KOPT-K1 (cell line): ENCODE data around the gene ARPP21.

Source experiments
- H3K27ac ChIP-seq: fragments of 200-600 bp; sonication (generic); 2 replicates; pipeline ENCODE4 v1.5.1; 2016; ENCODE audit warnings: antibody characterized with exemption, mild to moderate bottlenecking, low read depth, low read length; ENCODE audit not compliant: poor library complexity, severe bottlenecking
- H3K36me3 ChIP-seq: fragments of 200-600 bp; sonication (generic); 2 replicates; pipeline ENCODE4 v1.5.1; 2017; ENCODE audit warnings: antibody characterized with exemption, mild to moderate bottlenecking, low read length, moderate library complexity; ENCODE audit not compliant: insufficient read depth
- H3K9me3 ChIP-seq: fragments of 200-600 bp; sonication (generic); 2 replicates; pipeline ENCODE4 v1.5.1; 2017; ENCODE audit warnings: antibody characterized with exemption, low read length, mild to moderate bottlenecking; ENCODE audit not compliant: insufficient read depth, poor library complexity, severe bottlenecking

Gene ARPP21

GRCh38 chr3:35677797-35678196, 38.5 kb downstream of the ARPP21 start:
- H3K36me3 ChIP-seq = peaks cover 16% of the 10 kb centered on the region
- H3K27ac ChIP-seq = peak overlapping the region; percentile 65

DNA sequence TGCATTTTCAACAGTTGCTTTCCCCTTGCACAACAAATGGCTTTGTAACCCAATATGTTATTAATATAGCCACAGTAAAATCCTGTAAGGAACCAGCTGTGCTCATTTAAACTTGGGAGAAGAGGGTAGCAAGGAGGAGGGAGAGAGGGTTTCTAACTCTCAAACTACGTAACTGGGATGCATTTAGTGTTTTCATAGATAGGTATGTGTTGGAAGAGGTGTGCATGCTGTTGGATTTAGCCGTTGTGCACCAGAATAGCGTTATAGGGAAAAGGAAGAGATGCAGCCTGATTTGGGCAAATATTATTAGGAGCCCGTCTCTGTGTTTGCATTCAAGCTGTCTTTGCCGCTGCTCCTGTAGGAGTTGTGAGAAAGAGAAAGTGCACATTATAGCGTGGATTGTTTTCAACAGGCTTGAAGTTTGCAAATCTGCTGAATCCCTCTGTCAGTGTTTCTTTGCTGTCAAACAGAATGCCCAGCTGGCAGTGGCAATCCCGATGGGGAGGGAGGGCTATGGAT, 39.4 kb downstream of the ARPP21 start:
- Histone ChIP-seq H3K27ac (peak overlapping the region; percentile 65), H3K36me3 (peaks cover 24% of the 10 kb centered on the region), H3K9me3 (no peaks in the 10 kb centered on the region)

More at GRCh38 chr3:35677797-35678196, 38.5 kb downstream of the ARPP21 start:
- H3K9me3 ChIP-seq = no peaks in the 10 kb centered on the region

GRCh38 chr3:35679409-35680080, 40.2 kb downstream of the ARPP21 start:
- Histone ChIP-seq H3K36me3 (peaks cover 32% of the 10 kb centered on the region), H3K27ac (peak overlapping the region; percentile 65), H3K9me3 (no peaks in the 10 kb centered on the region)

DNA sequence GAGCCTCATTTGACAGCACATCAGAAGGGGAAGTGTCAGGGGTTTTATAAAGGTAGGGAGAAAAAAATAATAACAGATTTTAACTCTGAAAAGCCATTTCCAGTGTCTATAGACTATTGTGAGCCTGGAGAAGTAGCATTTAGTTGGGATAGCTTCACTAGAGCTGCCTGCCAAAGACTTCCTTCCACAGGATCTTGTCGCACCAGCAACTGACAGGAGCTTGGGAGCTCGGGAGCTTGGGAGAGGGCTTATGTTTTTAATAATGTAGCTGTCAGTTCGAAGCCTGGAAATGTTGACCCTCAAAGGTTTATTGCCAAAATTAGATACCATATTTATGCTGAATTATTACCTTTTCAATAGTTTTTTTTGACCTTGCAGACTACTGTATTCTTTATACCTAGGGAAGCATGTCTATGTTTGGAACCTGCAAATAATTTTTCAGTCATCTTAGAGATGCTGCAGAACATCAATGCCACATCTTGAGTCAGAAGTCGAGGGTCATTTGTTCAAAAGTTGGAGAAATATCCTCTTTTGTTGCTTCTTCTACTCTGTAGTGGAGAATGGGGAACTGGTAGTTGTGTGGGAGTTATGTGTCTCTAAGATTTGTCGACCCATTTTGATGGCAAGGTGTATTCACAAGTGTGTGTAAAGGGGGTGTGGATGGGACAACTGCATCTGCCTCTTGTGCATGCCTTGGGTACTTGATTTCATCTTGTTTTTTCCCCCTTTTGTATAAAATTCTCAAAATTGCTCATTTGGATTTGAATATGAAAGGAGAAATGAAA, 41.7 kb downstream of the ARPP21 start:
- Histone ChIP-seq H3K36me3 (peaks cover 41% of the 10 kb centered on the region), H3K9me3 (no peaks in the 10 kb centered on the region), H3K27ac (peak overlapping the region; percentile 65)

GRCh38 chr3:35685153-35685552, 45.8 kb downstream of the ARPP21 start:
- H3K9me3 ChIP-seq = no peaks in the 10 kb centered on the region
- peaks cover 66% of the 10 kb centered on the region for H3K36me3 ChIP-seq
- H3K27ac ChIP-seq = no peak overlapping the region

GRCh38 chr3:35688826-35689225, 49.5 kb downstream of the ARPP21 start:
- Histone ChIP-seq H3K36me3 (peaks cover 75% of the 10 kb centered on the region), H3K9me3 (no peaks in the 10 kb centered on the region), H3K27ac (no peak overlapping the region)

DNA sequence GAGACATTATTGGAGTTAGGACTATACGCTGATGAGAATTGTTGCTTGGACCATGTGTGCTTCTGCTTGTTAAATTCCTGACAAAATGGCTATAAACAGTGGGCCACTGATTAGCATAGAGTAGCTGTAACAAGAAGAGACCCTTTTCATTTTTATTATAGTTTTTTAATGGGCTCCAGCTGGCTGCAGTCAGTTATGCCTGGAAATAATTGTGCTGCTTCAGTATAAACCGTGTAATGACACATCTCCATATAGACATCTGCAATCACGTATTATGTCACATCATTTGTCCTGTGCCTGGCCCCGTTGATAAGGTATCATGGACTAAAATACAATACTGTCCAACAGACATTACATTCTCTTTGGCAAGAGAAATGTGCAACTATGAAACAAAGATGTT, 50.9 kb downstream of the ARPP21 start:
- Histone ChIP-seq H3K27ac (no peak overlapping the region), H3K36me3 (peaks cover 68% of the 10 kb centered on the region), H3K9me3 (no peaks in the 10 kb centered on the region)

- Histone ChIP-seq H3K9me3 (no peaks in the 10 kb centered on the region), H3K27ac (no peak overlapping the region), H3K36me3 (peaks cover 53% of the 10 kb centered on the region)
Observed at GRCh38 chr3:35705904-35706303, 66.6 kb downstream of the ARPP21 start.

- H3K27ac ChIP-seq = no peak overlapping the region
- H3K36me3 ChIP-seq = peaks cover 52% of the 10 kb centered on the region
- no peaks in the 10 kb centered on the region for H3K9me3 ChIP-seq
Observed at GRCh38 chr3:35707904-35708303, 68.6 kb downstream of the ARPP21 start.

GRCh38 chr3:35708394-35709271, 69.3 kb downstream of the ARPP21 start:
- Histone ChIP-seq H3K9me3 (no peaks in the 10 kb centered on the region), H3K27ac (no peak overlapping the region), H3K36me3 (peaks cover 57% of the 10 kb centered on the region)

GRCh38 chr3:35709691-35710090, 70.4 kb downstream of the ARPP21 start:
- no peak overlapping the region for H3K27ac ChIP-seq
- no peaks in the 10 kb centered on the region for H3K9me3 ChIP-seq
- H3K36me3 ChIP-seq = peaks cover 61% of the 10 kb centered on the region

DNA sequence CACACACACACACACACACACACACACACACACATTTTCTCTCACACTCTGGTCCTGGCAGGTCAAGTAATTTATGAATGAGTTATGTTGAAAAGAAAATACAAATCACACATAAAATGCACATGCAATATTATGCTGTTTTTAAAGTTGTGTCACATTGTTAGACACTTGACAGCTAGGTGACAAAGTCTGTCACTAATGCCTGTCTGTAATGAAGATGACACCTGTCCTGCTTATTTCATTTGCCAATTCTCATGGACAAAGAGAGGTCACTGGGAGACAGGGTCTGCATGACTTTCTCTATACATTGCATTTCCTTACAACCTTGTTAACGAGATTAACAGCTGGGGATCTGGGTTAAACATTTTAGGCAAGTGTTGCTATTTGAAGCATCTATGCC, 71.2 kb downstream of the ARPP21 start:
- Histone ChIP-seq H3K27ac (no peak overlapping the region), H3K9me3 (no peaks in the 10 kb centered on the region), H3K36me3 (peaks cover 70% of the 10 kb centered on the region)

- peaks cover 40% of the 10 kb centered on the region for H3K36me3 ChIP-seq
Observed at GRCh38 chr3:35718921-35719320, 79.6 kb downstream of the ARPP21 start.

GRCh38 chr3:35721628-35722027, 82.3 kb downstream of the ARPP21 start:
- H3K27ac ChIP-seq = no peak overlapping the region
- peaks cover 17% of the 10 kb centered on the region for H3K36me3 ChIP-seq
- no peaks in the 10 kb centered on the region for H3K9me3 ChIP-seq

More at GRCh38 chr3:35718921-35719320, 79.6 kb downstream of the ARPP21 start:
- Histone ChIP-seq H3K27ac (no peak overlapping the region), H3K9me3 (no peaks in the 10 kb centered on the region)

DNA sequence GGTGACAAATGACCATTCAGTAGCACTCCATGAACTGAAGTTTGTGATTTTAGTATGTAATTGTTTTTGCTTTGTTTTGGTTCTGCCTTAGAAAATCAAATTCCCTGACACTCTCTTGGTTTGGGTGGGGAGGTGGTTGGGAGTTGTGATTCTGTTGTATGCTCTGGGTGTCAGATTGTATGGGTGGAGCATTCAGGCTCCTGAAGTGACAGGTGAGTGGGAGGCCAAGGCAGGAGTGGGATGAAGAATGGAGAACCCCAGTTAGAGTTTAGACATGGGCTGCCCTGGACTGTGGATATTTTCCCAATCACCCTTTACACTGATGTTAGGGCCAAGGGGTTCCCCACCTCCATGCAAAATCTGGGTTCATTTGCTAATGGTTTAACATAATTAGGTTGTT, 83.6 kb downstream of the ARPP21 start:
- Histone ChIP-seq H3K9me3 (no peaks in the 10 kb centered on the region), H3K27ac (no peak overlapping the region), H3K36me3 (peaks cover 13% of the 10 kb centered on the region; the same call in 1 of the 2 replicates)
